Measurements from ENCODE around the gene ADGRF3. TPM values are rescaled to one million over a fixed set of nuclear protein-coding genes. Genes with fewer than 3 reads are reported as not detected.
"Not testable (repeated sequence)": the region's sequence is repeated elsewhere in the genome, so short reads cannot be mapped to it uniquely, and the experiment has no call there.

The ADGRF3 gene
- total RNA-seq, 2 donors from 2014 or later: 0.34 TPM; not detected in 1

DNA sequence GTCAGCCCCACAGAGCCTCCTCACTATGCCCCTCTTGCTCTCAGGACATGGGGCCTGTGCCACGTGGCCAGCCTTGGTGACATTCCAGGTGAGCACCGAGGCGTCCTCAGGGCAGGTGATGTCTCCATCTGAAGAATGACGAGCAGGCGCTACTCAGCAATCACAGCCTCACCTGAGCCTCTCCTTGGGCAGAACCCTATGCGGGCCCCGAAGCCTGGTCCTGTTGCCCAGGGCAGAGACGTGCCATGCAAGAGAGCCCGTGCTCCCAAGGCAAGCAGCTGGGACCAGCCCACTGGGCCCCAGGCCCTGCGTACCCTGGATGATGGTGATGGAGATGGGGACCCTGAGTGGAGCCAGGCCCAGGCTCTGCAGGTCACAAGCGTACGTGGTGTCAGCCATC is 33.1 kb downstream of the ADGRF3 start:
- TF ChIP-seq, protein P1, sequence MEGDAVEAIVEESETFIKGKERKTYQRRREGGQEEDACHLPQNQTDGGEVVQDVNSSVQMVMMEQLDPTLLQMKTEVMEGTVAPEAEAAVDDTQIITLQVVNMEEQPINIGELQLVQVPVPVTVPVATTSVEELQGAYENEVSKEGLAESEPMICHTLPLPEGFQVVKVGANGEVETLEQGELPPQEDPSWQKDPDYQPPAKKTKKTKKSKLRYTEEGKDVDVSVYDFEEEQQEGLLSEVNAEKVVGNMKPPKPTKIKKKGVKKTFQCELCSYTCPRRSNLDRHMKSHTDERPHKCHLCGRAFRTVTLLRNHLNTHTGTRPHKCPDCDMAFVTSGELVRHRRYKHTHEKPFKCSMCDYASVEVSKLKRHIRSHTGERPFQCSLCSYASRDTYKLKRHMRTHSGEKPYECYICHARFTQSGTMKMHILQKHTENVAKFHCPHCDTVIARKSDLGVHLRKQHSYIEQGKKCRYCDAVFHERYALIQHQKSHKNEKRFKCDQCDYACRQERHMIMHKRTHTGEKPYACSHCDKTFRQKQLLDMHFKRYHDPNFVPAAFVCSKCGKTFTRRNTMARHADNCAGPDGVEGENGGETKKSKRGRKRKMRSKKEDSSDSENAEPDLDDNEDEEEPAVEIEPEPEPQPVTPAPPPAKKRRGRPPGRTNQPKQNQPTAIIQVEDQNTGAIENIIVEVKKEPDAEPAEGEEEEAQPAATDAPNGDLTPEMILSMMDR (IDR thresholded peaks at IDR 0.05): no peak
- no peak for DNase-seq (ENCODE audit: low spot score)
- intact Hi-C loops (cut with DNase I): no loop called here
- no peaks in the 10 kb centered on the region for H3K9me3 ChIP-seq
- H3K4me3 ChIP-seq: no peak overlapping the region
- WGBS: 92% methylated on average over 12 of the region's 12 CpGs
- H3K27me3 ChIP-seq (replicated peaks; ENCODE audit: insufficient read depth): no peaks in the 10 kb centered on the region
- H3K4me1 ChIP-seq (replicated peaks): no peaks in the 10 kb centered on the region
- H3K27ac ChIP-seq: no peak overlapping the region
- no peaks in the 10 kb centered on the region for H3K36me3 ChIP-seq

DNA sequence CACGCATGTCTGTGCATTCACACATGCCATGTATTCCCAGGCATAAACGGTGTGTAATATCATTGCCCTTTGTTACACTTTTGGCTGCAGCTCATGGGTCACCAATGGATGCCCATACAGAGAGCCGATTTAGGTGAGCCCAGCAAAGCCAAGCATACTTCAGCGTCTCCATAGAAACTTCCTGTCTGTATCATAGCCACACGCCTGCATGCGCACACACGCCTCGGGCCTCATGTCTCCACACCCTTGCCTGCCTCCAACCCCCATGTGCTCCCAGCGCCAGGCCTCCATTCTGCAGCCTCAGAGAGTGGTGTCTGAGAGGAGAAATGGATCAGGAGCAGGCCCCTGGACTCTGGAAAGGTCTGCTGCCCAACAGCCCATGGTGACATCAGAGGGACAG is 34.1 kb downstream of the ADGRF3 start:
- WGBS: 70% methylated on average over 9 of the region's 9 CpGs
- H3K27me3 ChIP-seq (replicated peaks; ENCODE audit: insufficient read depth): no peaks in the 10 kb centered on the region
- DNase-seq (ENCODE audit: low spot score): no peak
- intact Hi-C loops (cut with DNase I): no loop called here
- TF ChIP-seq POLR2A (IDR thresholded peaks at IDR 0.05): no peak
- no peak for TF ChIP-seq POLR2AphosphoS5 (IDR thresholded peaks at IDR 0.05)
- TF ChIP-seq, protein P1 (IDR thresholded peaks at IDR 0.05): no peak
- no peaks in the 10 kb centered on the region for H3K9me3 ChIP-seq
- no peaks in the 10 kb centered on the region for H3K36me3 ChIP-seq
- no peaks in the 10 kb centered on the region for H3K4me1 ChIP-seq (replicated peaks)
- no peak overlapping the region for H3K27ac ChIP-seq
- no peak overlapping the region for H3K4me3 ChIP-seq

DNA sequence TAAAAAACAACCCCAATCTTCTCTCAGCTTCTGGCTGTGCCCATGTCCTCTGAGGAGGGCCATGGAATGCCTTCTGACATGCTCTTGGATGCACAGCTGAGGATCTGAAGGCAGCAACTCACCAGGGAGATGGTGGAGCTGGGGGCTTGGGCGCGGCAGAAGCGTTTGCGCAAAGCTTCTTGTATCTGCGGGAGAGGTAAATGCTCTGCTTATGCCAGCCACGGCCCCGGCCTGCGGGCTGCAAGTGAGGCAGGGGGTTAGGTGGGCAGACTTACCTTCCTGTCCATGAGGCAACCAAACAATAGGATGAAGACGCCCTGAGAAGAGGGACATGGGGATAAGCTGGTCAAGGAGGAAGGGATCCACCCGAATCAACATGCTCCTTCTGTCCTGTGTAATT is 36.7 kb downstream of the ADGRF3 start:
- no peak for DNase-seq (ENCODE audit: low spot score)
- no peak overlapping the region for H3K4me3 ChIP-seq
- intact Hi-C loops (cut with DNase I): no loop called here
- H3K27me3 ChIP-seq (replicated peaks; ENCODE audit: insufficient read depth): no peaks in the 10 kb centered on the region
- no peak overlapping the region for H3K27ac ChIP-seq
- WGBS: 88% methylated on average over 10 of the region's 10 CpGs
- H3K9me3 ChIP-seq: no peaks in the 10 kb centered on the region
- no peaks in the 10 kb centered on the region for H3K4me1 ChIP-seq (replicated peaks)
- H3K36me3 ChIP-seq: no peaks in the 10 kb centered on the region
- TF ChIP-seq, protein P1 (IDR thresholded peaks at IDR 0.05): no peak
- TF ChIP-seq POLR2A (IDR thresholded peaks at IDR 0.05) (no peak), POLR2AphosphoS5 (IDR thresholded peaks at IDR 0.05) (no peak)

DNA sequence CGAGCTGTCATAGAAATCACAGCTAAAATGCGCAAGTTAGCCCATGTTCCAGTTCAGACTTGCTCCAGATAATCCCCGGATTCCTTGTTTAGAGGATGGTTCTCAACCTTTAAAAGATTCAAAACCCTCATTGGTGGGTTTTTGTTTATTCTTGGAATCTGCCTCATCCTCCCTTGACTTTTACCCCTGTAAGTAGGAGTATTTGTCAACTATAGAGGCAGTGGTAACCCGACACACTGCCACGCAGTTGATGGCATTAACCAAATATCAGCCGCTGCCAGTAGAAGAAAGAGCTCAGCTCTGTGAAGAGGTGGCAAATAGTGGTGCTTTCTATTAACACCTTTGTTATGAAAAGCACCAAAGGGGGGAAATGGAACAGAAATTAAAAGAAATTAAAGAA is 41.0 kb downstream of the ADGRF3 start:
- H3K9me3 ChIP-seq: no peaks in the 10 kb centered on the region
- no peak overlapping the region for H3K4me3 ChIP-seq
- no peaks in the 10 kb centered on the region for H3K27me3 ChIP-seq (replicated peaks; ENCODE audit: insufficient read depth)
- H3K36me3 ChIP-seq: no peaks in the 10 kb centered on the region
- no peak for DNase-seq (ENCODE audit: low spot score)
- WGBS: 47% methylated on average over 6 of the region's 6 CpGs
- H3K4me1 ChIP-seq (replicated peaks): no peaks in the 10 kb centered on the region
- intact Hi-C loops (cut with DNase I): no loop called here
- TF ChIP-seq, protein P1 (IDR thresholded peaks at IDR 0.05): no peak
- TF ChIP-seq POLR2A (IDR thresholded peaks at IDR 0.05) (no peak), POLR2AphosphoS5 (IDR thresholded peaks at IDR 0.05) (no peak)
- no peak overlapping the region for H3K27ac ChIP-seq

DNA sequence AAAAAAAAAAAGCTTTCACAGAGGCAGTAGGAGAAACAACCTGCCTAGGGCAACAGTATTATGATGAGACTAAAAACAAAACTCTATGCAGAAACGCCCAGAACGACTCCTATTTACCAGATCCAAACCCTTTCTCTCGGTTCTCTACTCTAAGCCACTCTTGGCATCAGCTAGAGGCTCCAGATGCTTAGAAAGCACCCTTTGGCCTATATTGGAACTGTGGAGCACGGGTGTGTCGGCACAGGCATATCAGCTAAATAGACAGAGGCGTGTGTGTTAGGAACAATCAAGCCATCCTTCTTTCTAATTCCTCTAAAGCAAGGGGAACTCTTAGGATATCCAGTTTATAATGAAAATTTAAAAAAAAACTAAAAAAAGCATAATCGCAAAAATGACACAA is 41.5 kb downstream of the ADGRF3 start:
- H3K4me3 ChIP-seq; H3K27ac ChIP-seq; H3K27me3 ChIP-seq (replicated peaks; ENCODE audit: insufficient read depth); intact Hi-C loops (cut with DNase I); H3K4me1 ChIP-seq (replicated peaks); H3K9me3 ChIP-seq; H3K36me3 ChIP-seq; DNase-seq (ENCODE audit: low spot score): not testable (repeated sequence)
- 43% methylated on average over 7 of the region's 7 CpGs for WGBS
